HepG2 (cell line): ENCODE data around the gene TRAPPC4. TPM values are rescaled to one million over a fixed set of nuclear protein-coding genes. Genes with fewer than 3 reads are reported as not detected.

ENCODE experiments used
- BRF2 ChIP-seq: sonication (generic); formaldehyde crosslinking; IDR thresholded peaks from 2 replicates; pipeline ENCODE4 v1.8.1; 2022; ENCODE audit warnings: mild to moderate bottlenecking, missing genetic modification reagents
- GTF2F1 ChIP-seq: fragments of 150-350 bp; IDR thresholded peaks from 2 replicates; pipeline ENCODE4 v1.6.1; 2014; ENCODE audit warnings: low read length
- IRF2 ChIP-seq: IDR thresholded peaks from 2 replicates; pipeline ENCODE4 v1.6.1; 2018; ENCODE audit warnings: missing genetic modification reagents, missing compliant biosample characterization
- JUND ChIP-seq: sonication (generic); formaldehyde crosslinking; IDR thresholded peaks from 2 replicates; pipeline ENCODE4 v1.8.0; 2022; ENCODE audit warnings: mild to moderate bottlenecking, missing genetic modification reagents
- MYC ChIP-seq: sonication (generic); formaldehyde crosslinking; IDR thresholded peaks from 2 replicates; pipeline ENCODE4 v1.9.0; 2021; ENCODE audit warnings: missing genetic modification reagents, borderline replicate concordance
- ZFY ChIP-seq: sonication (generic); formaldehyde crosslinking; IDR thresholded peaks from 2 replicates; pipeline ENCODE4 v1.4.0; 2020; ENCODE audit warnings: missing genetic modification reagents
- ZNF10 ChIP-seq: sonication (generic); formaldehyde crosslinking; IDR thresholded peaks from 2 replicates; pipeline ENCODE4 v1.4.0; 2020; ENCODE audit warnings: mild to moderate bottlenecking, low read depth, missing genetic modification reagents, borderline replicate concordance
- ZNF768 ChIP-seq: sonication (generic); formaldehyde crosslinking; IDR thresholded peaks from 2 replicates; pipeline ENCODE4 v1.4.0; 2020; ENCODE audit warnings: missing genetic modification reagents
- polyA plus RNA-seq, 8 experiments: library from polyadenylated mRNA; depleted of rRNA in 3 of 8; stranded (reverse) in 7 of 8; unstranded in 1 of 8; fragments of >200 nt; fragmentation: Illumina TruSeq in 4 of 8; extraction: Trizol in 4 of 8; gene quantifications; 2 replicates each; pipeline versions ENCODE4 v1.2.1 to v1.2.3, GENCODE V29; 2011 to 2016; ENCODE audit warnings: low read depth in 4 of 8, missing spikeins in 1 of 8, mixed read lengths in 1 of 8; ENCODE audit not compliant: insufficient read depth in 1 of 8
- total RNA-seq, 5 experiments: library from RNA; depleted of rRNA; stranded (reverse); fragments of >200 nt; fragmentation: Illumina TruSeq; extraction: Trizol; gene quantifications; 2 replicates each; pipeline ENCODE4 v1.2.3, GENCODE V29; 2016; ENCODE audit warnings: low read depth in 1 of 5
- TF ChIP-seq, protein P1 (sequence below), 2 experiments: fragments of 450-650 bp in 1 of 2; sonication (generic) in 1 of 2; formaldehyde crosslinking in 1 of 2; IDR thresholded peaks; 2 replicates each; pipeline versions ENCODE4 v1.6.1 to v1.8.0; 2016 to 2022; ENCODE audit warnings: antibody characterized with exemption in 1 of 2, mild to moderate bottlenecking in 1 of 2, missing genetic modification reagents in 1 of 2
- TF ChIP-seq, protein P2 (sequence below), 2 experiments: sonication (generic) in 1 of 2; formaldehyde crosslinking in 1 of 2; IDR thresholded peaks; 2 replicates each; pipeline versions ENCODE4 v1.4.0 to v1.6.1; 2018 to 2020; ENCODE audit warnings: missing genetic modification reagents in 2 of 2, borderline replicate concordance in 1 of 2, low read depth in 1 of 2, mild to moderate bottlenecking in 1 of 2, missing biosample characterization in 1 of 2
- TF ChIP-seq, protein P3 (sequence below): sonication (generic); formaldehyde crosslinking; IDR thresholded peaks from 2 replicates; pipeline ENCODE4 v1.5.1; 2020; ENCODE audit warnings: mild to moderate bottlenecking, missing genetic modification reagents, borderline replicate concordance

TRAPPC4 gene
- total and polyA plus RNA-seq, 2 of the 13 experiments (the other 11 are each of a cell fraction or from before 2014, with no cell fraction given), result 97.4 to 140 TPM

DNA sequence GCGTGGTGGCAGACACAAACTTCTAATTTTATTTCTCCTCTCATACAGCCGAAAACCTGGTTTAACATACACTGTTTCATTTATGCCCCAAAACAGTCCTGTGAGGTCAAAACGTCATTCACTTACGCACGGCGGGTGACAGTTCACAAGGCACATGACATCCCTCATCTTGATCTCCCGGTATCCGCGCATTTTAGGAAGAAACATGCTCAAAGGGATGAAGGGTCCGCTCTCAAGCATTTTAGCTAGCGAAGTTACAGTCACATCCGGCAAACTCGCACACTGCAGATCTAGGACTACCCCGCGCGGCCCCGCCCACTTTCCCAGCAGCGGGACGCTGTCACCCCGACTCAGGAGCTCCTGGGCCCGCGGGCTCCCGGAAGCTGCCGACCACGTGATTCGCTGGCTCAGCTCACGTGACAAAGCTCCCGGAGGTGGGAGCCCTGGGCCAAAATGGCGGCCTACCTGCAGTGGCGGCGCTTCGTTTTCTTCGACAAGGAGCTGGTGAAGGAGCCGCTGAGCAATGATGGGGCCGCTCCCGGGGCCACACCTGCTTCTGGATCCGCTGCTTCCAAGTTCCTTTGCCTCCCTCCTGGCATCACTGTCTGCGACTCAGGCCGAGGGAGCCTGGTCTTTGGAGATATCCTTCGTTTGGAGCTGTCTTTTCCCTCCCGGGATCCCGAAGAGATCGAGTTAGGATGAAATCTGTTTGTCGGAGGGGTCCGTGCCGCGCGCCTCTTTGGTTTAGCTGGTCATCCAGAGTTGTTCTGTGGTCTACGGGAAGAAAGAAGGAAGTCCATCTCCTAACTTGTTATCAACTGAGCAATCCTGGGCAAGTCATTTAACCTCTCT, 49.0 kb downstream of the TRAPPC4 start, which contains the start of gene VPS11 (continued):
- TF ChIP-seq, protein P1, sequence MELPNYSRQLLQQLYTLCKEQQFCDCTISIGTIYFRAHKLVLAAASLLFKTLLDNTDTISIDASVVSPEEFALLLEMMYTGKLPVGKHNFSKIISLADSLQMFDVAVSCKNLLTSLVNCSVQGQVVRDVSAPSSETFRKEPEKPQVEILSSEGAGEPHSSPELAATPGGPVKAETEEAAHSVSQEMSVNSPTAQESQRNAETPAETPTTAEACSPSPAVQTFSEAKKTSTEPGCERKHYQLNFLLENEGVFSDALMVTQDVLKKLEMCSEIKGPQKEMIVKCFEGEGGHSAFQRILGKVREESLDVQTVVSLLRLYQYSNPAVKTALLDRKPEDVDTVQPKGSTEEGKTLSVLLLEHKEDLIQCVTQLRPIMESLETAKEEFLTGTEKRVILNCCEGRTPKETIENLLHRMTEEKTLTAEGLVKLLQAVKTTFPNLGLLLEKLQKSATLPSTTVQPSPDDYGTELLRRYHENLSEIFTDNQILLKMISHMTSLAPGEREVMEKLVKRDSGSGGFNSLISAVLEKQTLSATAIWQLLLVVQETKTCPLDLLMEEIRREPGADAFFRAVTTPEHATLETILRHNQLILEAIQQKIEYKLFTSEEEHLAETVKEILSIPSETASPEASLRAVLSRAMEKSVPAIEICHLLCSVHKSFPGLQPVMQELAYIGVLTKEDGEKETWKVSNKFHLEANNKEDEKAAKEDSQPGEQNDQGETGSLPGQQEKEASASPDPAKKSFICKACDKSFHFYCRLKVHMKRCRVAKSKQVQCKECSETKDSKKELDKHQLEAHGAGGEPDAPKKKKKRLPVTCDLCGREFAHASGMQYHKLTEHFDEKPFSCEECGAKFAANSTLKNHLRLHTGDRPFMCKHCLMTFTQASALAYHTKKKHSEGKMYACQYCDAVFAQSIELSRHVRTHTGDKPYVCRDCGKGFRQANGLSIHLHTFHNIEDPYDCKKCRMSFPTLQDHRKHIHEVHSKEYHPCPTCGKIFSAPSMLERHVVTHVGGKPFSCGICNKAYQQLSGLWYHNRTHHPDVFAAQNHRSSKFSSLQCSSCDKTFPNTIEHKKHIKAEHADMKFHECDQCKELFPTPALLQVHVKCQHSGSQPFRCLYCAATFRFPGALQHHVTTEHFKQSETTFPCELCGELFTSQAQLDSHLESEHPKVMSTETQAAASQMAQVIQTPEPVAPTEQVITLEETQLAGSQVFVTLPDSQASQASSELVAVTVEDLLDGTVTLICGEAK (IDR thresholded peaks at IDR 0.05), result no peak
- TF ChIP-seq, protein P1 (CRISPR knock-in tag; IDR thresholded peaks at IDR 0.05), result peak; percentile 33
- no peak for TF ChIP-seq ZNF10
- TF ChIP-seq, protein P2, sequence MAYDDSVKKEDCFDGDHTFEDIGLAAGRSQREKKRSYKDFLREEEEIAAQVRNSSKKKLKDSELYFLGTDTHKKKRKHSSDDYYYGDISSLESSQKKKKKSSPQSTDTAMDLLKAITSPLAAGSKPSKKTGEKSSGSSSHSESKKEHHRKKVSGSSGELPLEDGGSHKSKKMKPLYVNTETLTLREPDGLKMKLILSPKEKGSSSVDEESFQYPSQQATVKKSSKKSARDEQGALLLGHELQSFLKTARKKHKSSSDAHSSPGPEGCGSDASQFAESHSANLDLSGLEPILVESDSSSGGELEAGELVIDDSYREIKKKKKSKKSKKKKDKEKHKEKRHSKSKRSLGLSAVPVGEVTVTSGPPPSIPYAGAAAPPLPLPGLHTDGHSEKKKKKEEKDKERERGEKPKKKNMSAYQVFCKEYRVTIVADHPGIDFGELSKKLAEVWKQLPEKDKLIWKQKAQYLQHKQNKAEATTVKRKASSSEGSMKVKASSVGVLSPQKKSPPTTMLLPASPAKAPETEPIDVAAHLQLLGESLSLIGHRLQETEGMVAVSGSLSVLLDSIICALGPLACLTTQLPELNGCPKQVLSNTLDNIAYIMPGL (CRISPR knock-in tag; IDR thresholded peaks at IDR 0.05; ENCODE audit: borderline replicate concordance in 1 of 2, low read depth in 1 of 2), result peak; percentile 44 to 85; a peak in 1 of 4 replicates
- TF ChIP-seq BRF2 (CRISPR knock-in tag), result peak; percentile 70; the same call in 1 of the 2 replicates
- TF ChIP-seq, protein P3, sequence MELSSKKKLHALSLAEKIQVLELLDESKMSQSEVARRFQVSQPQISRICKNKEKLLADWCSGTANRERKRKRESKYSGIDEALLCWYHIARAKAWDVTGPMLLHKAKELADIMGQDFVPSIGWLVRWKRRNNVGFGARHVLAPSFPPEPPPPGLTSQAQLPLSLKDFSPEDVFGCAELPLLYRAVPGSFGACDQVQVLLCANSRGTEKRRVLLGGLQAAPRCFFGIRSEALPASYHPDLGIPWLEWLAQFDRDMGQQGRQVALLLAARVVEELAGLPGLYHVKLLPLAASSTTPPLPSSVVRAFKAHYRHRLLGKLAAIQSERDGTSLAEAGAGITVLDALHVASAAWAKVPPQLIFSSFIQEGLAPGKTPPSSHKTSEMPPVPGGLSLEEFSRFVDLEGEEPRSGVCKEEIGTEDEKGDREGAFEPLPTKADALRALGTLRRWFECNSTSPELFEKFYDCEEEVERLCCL, result no peak
- peak; percentile 83 for TF ChIP-seq IRF2 (CRISPR knock-in tag)
- TF ChIP-seq ZFY (CRISPR knock-in tag), result peak; percentile 62; the same call in 1 of the 2 replicates
- TF ChIP-seq JUND, result no peak
- no peak for TF ChIP-seq GTF2F1
- TF ChIP-seq ZNF768 (CRISPR knock-in tag), result peak; percentile 46; the same call in 1 of the 2 replicates
- peak; percentile 67; the same call in 1 of the 2 replicates for TF ChIP-seq MYC (CRISPR knock-in tag)
